NOMO-1 (cell line): ENCODE data around the gene EDEM1.
"Not testable (repeated sequence)": the region's sequence is repeated elsewhere in the genome, so short reads cannot be mapped to it uniquely, and the experiment has no call there.

Source experiments
- DNase-seq, 2 experiments: peaks; one replicate each; lab custom pipeline; 2025; ENCODE audit not compliant: unreplicated experiment in 2 of 2; lab: John Stamatoyannopoulos, UW

EDEM1 gene

GRCh38 chr3:5170975-5171374 is 16.5 kb upstream of the EDEM1 start:
- no peak for DNase-seq

DNA sequence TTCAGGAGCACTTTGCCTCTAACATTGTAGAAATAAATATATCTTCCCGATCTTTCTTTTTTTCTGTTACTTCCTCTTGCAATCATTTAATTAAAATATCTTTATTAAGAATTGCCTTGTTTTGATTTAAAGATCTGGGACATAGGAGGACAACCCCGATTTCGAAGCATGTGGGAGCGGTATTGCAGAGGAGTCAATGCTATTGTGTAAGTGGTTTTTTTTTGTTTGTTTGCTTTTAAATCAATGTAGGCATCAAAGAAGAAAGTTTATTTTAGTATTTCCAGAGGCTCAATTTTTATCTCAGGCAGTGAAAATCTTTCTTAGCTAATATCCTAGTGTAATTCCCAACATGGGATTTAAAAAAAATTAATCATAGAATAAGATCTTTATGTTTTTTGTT is 15.5 kb upstream of the EDEM1 start:
- no peak for DNase-seq

- DNase-seq = not testable (repeated sequence)
These were observed 8.5 kb upstream of the EDEM1 start for GRCh38 chr3:5179036-5179435.

DNA sequence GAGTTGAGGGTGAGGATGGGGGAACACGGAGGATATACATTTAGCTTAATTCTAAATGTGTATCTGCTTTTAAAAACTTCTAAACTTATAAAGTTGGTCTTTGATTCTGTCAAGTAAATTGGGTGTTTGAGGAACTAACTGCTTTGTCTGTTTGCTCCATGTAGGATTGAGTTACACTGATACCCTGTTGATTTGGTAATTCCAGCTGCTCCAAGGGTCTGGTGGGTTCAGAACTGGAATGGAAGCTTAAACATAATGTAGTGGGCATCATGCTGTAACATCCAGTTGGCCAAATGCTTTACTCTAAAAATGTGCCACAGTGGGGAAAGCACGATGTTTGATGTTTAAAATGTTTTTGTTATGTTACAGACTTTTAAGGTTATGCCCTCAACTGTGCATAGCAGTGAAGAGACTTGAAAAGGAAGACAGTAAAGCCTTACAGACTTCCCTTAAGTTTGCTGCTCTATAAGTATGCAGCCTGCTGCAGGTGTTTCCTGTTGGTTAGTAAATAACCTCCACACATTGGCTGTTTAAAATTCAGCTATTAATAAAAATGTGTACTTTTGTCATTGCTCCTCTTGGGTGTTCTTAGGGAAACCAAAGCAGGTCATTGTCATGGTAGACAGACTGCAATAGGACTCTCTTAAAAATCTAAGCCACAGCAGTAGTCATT is 5.9 kb upstream of the EDEM1 start:
- DNase-seq = no peak

DNA sequence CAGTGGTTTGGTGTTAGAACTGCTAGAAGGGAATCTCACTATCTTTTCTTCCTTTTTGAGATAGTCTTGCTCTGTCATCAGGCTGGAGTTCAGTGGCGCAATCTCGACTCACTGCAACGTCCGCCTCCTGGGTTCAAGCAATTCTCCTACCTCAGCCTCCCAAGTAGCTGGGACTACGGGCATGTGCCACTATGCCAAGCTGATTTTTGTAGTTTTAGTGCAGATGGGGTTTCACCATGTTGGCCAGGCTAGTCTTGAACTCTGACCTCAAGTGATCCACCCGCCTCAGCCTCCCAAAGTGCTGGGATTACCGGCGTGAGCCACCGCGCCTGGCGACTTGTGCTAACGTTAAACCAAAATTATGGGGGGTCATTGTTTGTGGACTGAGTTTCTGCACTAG is 3.8 kb upstream of the EDEM1 start:
- not testable (repeated sequence) for DNase-seq

GRCh38 chr3:5184499-5184898 is 3.0 kb upstream of the EDEM1 start:
- no peak for DNase-seq

- no peak for DNase-seq
These were observed 2.3 kb upstream of the EDEM1 start for GRCh38 chr3:5185093-5185673.

DNA sequence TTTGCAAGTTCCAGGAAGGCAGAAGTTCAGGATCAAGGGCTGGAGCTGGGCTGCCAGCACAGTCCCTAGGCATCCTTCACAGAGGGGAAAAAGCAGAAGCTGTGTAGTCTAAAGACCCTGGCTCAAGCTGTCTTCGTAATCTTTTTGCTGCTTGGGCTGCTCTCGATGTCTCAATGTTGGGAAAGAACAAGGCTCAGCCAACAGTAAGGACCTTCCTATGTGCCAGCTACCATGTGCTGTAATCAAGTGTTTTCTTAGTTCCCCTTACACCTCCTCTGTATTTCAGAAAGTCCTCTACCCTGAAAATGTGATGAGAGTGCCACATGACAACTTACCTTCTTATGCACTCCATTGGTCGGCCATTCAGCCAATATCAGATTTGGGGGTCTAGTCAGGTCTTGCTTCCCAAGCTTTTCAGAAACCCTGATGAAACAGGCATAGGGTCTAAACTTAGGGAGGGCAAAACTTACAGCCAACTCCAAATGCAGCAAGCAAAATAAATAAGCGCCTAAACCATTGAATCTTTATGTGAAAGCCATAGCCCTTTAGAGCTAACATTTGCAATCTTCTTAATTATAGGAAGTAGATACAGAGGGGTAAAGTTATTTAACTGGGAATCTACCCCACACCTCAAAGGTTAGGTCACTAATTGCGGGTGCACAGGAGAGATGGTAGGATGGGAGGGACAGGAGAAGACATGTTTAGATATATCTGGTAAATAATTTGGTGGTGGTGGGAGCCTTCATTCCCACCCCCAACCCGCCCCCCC is 1.2 kb upstream of the EDEM1 start:
- peak; percentile 84 to 98 for DNase-seq

GRCh38 chr3:5186858-5187155 is 700 bp upstream of the EDEM1 start:
- DNase-seq = peak in 1 of 2 experiments; percentile 58

DNA sequence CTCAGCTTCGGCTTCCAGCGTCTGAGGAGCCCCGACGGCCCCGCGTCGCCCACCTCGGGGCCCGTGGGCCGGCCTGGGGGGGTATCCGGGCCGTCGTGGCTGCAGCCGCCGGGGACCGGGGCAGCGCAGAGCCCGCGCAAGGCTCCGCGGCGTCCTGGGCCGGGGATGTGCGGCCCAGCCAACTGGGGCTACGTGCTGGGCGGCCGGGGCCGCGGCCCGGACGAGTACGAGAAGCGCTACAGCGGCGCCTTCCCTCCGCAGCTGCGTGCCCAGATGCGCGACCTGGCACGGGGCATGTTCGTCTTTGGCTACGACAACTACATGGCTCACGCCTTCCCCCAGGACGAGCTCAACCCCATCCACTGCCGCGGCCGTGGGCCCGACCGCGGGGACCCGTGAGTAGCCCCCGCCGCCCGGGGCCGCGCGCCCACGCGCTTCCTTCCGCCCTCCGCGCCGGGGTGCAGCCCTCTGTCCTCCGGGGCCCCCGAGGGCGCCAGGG is 462 bp downstream of the EDEM1 start:
- peak in 1 of 2 experiments; percentile 10 for DNase-seq

- peak; percentile 73 to 78 for DNase-seq
These were observed 1.1 kb downstream of the EDEM1 start for GRCh38 chr3:5188419-5189221.

GRCh38 chr3:5190147-5190791 is 2.8 kb downstream of the EDEM1 start:
- no peak for DNase-seq

DNA sequence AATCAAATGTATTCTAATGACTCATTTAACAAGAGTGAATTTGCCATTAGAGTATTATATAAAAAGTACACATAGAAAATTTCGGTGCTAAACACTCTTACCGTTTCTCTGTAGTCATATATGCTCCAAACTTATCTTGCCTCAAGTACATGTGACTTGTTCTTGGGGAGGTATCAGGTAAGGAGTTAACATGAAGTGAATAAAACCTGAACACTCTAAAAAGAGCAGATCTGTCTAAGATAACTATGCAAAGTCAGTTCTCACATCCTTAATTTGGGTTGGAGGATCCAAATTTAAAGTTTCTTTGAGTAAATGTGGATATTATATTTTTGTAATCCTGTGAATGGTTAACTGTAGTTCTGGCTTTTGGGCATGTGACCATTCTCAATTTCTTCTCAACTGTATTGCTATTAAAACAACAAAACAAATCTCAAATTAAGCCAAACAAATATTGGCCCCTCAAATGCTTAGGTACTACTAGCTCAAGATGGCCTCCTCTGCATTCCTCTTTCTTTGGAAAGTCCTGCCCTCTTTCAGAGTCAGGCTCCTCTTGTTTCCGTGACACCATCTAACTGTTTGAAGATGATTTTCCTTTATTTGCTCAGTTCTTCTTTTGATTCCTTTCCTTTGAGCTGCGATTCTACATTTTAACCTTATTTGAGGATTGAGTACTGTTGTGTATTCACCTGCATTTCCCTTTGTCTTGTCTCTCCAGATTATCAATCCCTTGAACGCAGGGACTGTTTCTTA is 4.2 kb downstream of the EDEM1 start:
- no peak for DNase-seq

GRCh38 chr3:5192571-5193365 is 5.3 kb downstream of the EDEM1 start:
- peak; percentile 42 to 79 for DNase-seq

DNA sequence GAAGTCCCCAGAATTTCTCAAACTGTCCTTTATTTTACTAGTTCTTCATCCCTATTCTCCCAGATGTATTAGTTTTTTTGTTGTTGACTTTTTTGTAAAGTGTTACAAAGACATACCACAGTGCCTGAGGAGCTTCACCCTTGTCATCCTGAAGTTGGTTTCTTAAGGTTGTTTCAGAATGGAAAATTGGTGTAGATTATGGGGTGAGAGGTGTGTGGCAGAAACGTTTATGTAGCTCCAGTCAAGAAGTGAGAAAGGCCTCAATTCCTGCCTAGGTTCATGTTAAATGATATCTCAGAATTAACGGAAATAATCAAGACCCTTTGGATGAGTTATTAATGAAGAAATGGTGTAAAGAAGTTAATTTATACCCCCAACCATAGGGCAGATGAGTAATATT is 6.8 kb downstream of the EDEM1 start:
- no peak for DNase-seq

GRCh38 chr3:5194801-5195509 is 7.4 kb downstream of the EDEM1 start:
- DNase-seq = peak; percentile 14 to 80

DNA sequence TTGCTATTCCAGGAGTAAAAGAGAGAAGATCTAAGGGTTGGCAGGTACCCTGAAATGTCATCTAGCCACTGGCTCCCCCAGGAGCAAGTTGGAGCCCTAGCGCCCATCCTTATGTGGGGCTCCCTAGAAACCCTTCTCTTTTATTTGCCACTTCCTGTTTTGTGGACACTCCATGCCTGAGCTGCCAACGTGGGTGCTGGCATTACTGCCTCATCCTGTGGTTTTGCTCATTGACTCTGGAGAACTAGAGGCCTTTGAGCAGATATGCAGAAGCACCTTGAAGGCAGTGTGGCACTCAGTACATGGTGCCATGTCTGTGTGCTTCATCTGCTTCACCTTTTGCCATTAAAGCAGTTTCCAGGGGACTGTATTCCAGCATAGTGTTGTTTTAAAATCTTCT is 8.1 kb downstream of the EDEM1 start:
- DNase-seq = peak; percentile 36 to 67

- DNase-seq = no peak
These were observed 9.5 kb downstream of the EDEM1 start for GRCh38 chr3:5197022-5197421.
